GM23338 (cell line): Measurements from ENCODE around the gene SPN. TPM values are rescaled to one million over a fixed set of nuclear protein-coding genes. Genes with fewer than 3 reads are reported as not detected.

ENCODE experiments used
- ATAC-seq: fragments of 200-7000 bp; cut with Tn5 transposase; 3 replicates; pipeline ENCODE4 v1.9.1; 2020
- DNase-seq: peaks from one replicate; pipeline ENCODE4 v3.0.0-alpha.2; 2015; ENCODE audit warnings: low spot score
- H2AFZ ChIP-seq: fragments of 200-600 bp; sonication (generic); 2 replicates; pipeline ENCODE4 v1.8.0; 2016; ENCODE audit warnings: antibody characterized with exemption, mild to moderate bottlenecking, moderate library complexity
- H3F3A ChIP-seq: fragments of 200-600 bp; sonication (generic); replicated peaks from 2 replicates; pipeline ENCODE4 v1.8.0; 2017; ENCODE audit warnings: antibody characterized with exemption, mixed run types, low read depth
- H3K27ac ChIP-seq: fragments of 200-600 bp; sonication (generic); 2 replicates; pipeline ENCODE4 v1.6.1; 2016; ENCODE audit warnings: low read depth
- H3K27me3 ChIP-seq: fragments of 200-600 bp; sonication (generic); 2 replicates; pipeline ENCODE4 v1.8.0; 2016; ENCODE audit warnings: mild to moderate bottlenecking, mixed run types, moderate library complexity; ENCODE audit not compliant: insufficient read depth
- H3K36me3 ChIP-seq: fragments of 200-600 bp; sonication (generic); 2 replicates; pipeline ENCODE4 v1.8.0; 2016; ENCODE audit warnings: mild to moderate bottlenecking; ENCODE audit not compliant: insufficient read depth
- H3K4me1 ChIP-seq: fragments of 200-600 bp; sonication (generic); 2 replicates; pipeline ENCODE4 v1.8.0; 2016; ENCODE audit warnings: mild to moderate bottlenecking, moderate library complexity; ENCODE audit not compliant: insufficient read depth
- H3K4me2 ChIP-seq: fragments of 200-600 bp; sonication (generic); 2 replicates; pipeline ENCODE4 v1.7.1; 2017; ENCODE audit warnings: mixed run types
- H3K4me3 ChIP-seq: fragments of 200-600 bp; sonication (generic); 2 replicates; pipeline ENCODE4 v1.6.1; 2016; ENCODE audit warnings: mixed run types
- H3K79me2 ChIP-seq: fragments of 200-600 bp; sonication (generic); replicated peaks from 2 replicates; pipeline ENCODE4 v1.8.0; 2017; ENCODE audit warnings: mild to moderate bottlenecking; ENCODE audit not compliant: insufficient read depth
- H3K9me2 ChIP-seq: fragments of 200-600 bp; sonication (generic); 2 replicates; pipeline ENCODE4 v1.8.0; 2017; ENCODE audit not compliant: insufficient read depth
- H4K20me1 ChIP-seq: fragments of 200-600 bp; sonication (generic); replicated peaks from 2 replicates; pipeline ENCODE4 v1.8.0; 2017; ENCODE audit warnings: mild to moderate bottlenecking; ENCODE audit not compliant: insufficient read depth
- H3K27ac Mint-ChIP-seq: 2 replicates; pipeline ENCODE4 v1.8.0; 2020; ENCODE audit warnings: inconsistent platforms, mild to moderate bottlenecking, moderate library complexity, mixed read lengths
- H3K27me3 Mint-ChIP-seq: 3 replicates; pipeline ENCODE4 v1.8.0; 2022; ENCODE audit warnings: low read depth, mild to moderate bottlenecking, moderate library complexity, mixed read lengths, inconsistent platforms; ENCODE audit not compliant: insufficient read depth, poor library complexity
- H3K36me3 Mint-ChIP-seq: 3 replicates; pipeline ENCODE4 v1.8.0; 2021; ENCODE audit warnings: low read depth, mild to moderate bottlenecking, inconsistent platforms, moderate library complexity, mixed read lengths
- H3K4me1 Mint-ChIP-seq: 3 replicates; pipeline ENCODE4 v1.8.0; 2020; ENCODE audit warnings: mild to moderate bottlenecking, inconsistent platforms, mixed read lengths
- H3K4me3 Mint-ChIP-seq: 3 replicates; pipeline ENCODE4 v1.8.0; 2021; ENCODE audit warnings: moderate library complexity, mild to moderate bottlenecking, inconsistent platforms, mixed read lengths
- H3K9me3 Mint-ChIP-seq: 3 replicates; pipeline ENCODE4 v1.8.0; 2020; ENCODE audit warnings: moderate library complexity, mild to moderate bottlenecking, inconsistent platforms, mixed read lengths
- ETS1 ChIP-seq: IDR thresholded peaks from 2 replicates; pipeline ENCODE4 v1.6.1; 2016; ENCODE audit warnings: antibody characterized with exemption
- EZH2phosphoT487 ChIP-seq: fragments of 200-600 bp; sonication (generic); IDR thresholded peaks from one replicate; pipeline ENCODE4 v1.8.1; 2018; ENCODE audit warnings: antibody characterized with exemption; ENCODE audit not compliant: unreplicated experiment
- STAT1 ChIP-seq: IDR thresholded peaks from one replicate; pipeline ENCODE4 v1.6.1; 2016; ENCODE audit warnings: antibody characterized with exemption; ENCODE audit not compliant: unreplicated experiment
- ZNF331 ChIP-seq: fragments of 250-450 bp; sonication (Bioruptor Pico); IDR thresholded peaks from 2 replicates; pipeline ENCODE4 v1.5.0; 2020; ENCODE audit warnings: low read depth, mild to moderate bottlenecking, moderate library complexity
- polyA plus RNA-seq: library from polyadenylated mRNA; unstranded; fragments of >200 nt; fragmentation: Nextera tagmentation; extraction: Ambion mirVana; gene quantifications from 2 replicates; pipeline ENCODE4 v1.2.1, GENCODE V29; 2016
- total RNA-seq: library from RNA; depleted of rRNA; stranded (reverse); fragments of >200 nt; shearing (Covaris generic); gene quantifications from 2 replicates; pipeline ENCODE4 v1.2.3, GENCODE V29; 2014
- TF ChIP-seq, protein P1 (sequence below), 2 experiments: fragments of 200-600 bp in 1 of 2; sonication (generic) in 1 of 2; conservative IDR thresholded peaks; 2 replicates each; pipeline versions ENCODE4 v1.5.1 to v1.6.1; 2016 to 2017; ENCODE audit warnings: antibody characterized with exemption in 2 of 2, low read depth in 2 of 2, mild to moderate bottlenecking in 2 of 2, moderate library complexity in 1 of 2
- TF ChIP-seq, protein P2 (sequence below): fragments of 250-450 bp; sonication (Bioruptor Pico); IDR thresholded peaks from 2 replicates; pipeline ENCODE4 v1.5.0; 2020; ENCODE audit warnings: mild to moderate bottlenecking, moderate library complexity

The SPN gene
- total and polyA plus RNA-seq, 2 experiments from 2014 or later: 0.52 to 2.3 TPM

GRCh38 chr16:29680180-29680598, 17.1 kb downstream of the SPN start (continued):
- TF ChIP-seq, protein P1, sequence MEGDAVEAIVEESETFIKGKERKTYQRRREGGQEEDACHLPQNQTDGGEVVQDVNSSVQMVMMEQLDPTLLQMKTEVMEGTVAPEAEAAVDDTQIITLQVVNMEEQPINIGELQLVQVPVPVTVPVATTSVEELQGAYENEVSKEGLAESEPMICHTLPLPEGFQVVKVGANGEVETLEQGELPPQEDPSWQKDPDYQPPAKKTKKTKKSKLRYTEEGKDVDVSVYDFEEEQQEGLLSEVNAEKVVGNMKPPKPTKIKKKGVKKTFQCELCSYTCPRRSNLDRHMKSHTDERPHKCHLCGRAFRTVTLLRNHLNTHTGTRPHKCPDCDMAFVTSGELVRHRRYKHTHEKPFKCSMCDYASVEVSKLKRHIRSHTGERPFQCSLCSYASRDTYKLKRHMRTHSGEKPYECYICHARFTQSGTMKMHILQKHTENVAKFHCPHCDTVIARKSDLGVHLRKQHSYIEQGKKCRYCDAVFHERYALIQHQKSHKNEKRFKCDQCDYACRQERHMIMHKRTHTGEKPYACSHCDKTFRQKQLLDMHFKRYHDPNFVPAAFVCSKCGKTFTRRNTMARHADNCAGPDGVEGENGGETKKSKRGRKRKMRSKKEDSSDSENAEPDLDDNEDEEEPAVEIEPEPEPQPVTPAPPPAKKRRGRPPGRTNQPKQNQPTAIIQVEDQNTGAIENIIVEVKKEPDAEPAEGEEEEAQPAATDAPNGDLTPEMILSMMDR (conservative IDR thresholded peaks at IDR 0.05; ENCODE audit: low read depth in 2 of 2): no peak
- TF ChIP-seq ZNF331 (CRISPR knock-in tag): no peak
- TF ChIP-seq, protein P2, sequence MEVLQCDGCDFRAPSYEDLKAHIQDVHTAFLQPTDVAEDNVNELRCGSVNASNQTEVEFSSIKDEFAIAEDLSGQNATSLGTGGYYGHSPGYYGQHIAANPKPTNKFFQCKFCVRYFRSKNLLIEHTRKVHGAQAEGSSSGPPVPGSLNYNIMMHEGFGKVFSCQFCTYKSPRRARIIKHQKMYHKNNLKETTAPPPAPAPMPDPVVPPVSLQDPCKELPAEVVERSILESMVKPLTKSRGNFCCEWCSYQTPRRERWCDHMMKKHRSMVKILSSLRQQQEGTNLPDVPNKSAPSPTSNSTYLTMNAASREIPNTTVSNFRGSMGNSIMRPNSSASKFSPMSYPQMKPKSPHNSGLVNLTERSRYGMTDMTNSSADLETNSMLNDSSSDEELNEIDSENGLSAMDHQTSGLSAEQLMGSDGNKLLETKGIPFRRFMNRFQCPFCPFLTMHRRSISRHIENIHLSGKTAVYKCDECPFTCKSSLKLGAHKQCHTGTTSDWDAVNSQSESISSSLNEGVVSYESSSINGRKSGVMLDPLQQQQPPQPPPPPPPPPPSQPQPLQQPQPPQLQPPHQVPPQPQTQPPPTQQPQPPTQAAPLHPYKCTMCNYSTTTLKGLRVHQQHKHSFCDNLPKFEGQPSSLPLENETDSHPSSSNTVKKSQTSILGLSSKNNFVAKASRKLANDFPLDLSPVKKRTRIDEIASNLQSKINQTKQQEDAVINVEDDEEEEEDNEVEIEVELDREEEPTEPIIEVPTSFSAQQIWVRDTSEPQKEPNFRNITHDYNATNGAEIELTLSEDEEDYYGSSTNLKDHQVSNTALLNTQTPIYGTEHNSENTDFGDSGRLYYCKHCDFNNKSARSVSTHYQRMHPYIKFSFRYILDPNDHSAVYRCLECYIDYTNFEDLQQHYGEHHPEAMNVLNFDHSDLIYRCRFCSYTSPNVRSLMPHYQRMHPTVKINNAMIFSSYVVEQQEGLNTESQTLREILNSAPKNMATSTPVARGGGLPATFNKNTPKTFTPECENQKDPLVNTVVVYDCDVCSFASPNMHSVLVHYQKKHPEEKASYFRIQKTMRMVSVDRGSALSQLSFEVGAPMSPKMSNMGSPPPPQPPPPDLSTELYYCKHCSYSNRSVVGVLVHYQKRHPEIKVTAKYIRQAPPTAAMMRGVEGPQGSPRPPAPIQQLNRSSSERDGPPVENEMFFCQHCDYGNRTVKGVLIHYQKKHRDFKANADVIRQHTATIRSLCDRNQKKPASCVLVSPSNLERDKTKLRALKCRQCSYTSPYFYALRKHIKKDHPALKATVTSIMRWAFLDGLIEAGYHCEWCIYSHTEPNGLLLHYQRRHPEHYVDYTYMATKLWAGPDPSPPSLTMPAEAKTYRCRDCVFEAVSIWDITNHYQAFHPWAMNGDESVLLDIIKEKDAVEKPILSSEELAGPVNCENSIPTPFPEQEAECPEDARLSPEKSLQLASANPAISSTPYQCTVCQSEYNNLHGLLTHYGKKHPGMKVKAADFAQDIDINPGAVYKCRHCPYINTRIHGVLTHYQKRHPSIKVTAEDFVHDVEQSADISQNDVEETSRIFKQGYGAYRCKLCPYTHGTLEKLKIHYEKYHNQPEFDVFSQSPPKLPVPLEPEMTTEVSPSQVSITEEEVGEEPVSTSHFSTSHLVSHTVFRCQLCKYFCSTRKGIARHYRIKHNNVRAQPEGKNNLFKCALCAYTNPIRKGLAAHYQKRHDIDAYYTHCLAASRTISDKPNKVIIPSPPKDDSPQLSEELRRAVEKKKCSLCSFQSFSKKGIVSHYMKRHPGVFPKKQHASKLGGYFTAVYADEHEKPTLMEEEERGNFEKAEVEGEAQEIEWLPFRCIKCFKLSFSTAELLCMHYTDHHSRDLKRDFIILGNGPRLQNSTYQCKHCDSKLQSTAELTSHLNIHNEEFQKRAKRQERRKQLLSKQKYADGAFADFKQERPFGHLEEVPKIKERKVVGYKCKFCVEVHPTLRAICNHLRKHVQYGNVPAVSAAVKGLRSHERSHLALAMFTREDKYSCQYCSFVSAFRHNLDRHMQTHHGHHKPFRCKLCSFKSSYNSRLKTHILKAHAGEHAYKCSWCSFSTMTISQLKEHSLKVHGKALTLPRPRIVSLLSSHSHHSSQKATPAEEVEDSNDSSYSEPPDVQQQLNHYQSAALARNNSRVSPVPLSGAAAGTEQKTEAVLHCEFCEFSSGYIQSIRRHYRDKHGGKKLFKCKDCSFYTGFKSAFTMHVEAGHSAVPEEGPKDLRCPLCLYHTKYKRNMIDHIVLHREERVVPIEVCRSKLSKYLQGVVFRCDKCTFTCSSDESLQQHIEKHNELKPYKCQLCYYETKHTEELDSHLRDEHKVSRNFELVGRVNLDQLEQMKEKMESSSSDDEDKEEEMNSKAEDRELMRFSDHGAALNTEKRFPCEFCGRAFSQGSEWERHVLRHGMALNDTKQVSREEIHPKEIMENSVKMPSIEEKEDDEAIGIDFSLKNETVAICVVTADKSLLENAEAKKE (CRISPR knock-in tag): no peak

DNA sequence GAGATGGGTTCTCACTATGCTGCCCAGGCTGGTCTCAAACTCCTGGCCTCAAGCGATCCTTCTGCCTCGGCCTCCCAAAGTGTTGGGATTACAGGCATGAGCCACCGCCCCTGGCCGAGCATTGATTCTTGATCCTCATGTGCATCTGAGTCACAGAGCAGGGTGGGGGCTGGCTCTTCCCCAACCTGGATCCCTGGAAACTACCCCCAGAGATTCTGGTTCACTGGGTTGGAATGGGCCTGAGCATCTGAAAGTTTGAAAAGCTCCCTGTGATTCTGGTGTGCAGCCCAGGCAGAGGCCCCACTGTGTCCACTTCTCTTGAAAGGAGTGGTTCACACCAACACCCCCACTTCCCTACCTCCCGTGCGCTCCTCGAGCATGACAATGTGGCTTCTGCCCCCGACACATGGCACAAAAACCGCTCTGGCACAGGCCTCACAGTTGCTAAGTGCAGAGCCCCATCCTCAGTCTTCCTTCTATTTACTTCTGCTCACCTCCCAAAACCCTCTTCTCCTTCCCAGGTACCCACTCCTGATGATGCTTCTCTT, 20.6 kb downstream of the SPN start:
- H3K79me2 ChIP-seq: peaks cover 82% of the 10 kb centered on the region
- Mint-ChIP-seq H3K27ac (peak overlapping the region; percentile 24; the same call in 1 of the 2 replicates), H3K4me1 (peaks cover 35% of the 10 kb centered on the region)
- TF ChIP-seq ETS1 (no peak), EZH2phosphoT487 (no peak), STAT1 (no peak)

More for the DNA sequence above, 20.6 kb downstream of the SPN start:
- H3K4me2 ChIP-seq: no peak overlapping the region
- no peak for ATAC-seq
- no peaks in the 10 kb centered on the region; the same call in 1 of the 2 replicates for H3K36me3 ChIP-seq
- no peaks in the 10 kb centered on the region for H3K27me3 ChIP-seq
- peaks cover 4% of the 10 kb centered on the region; the same call in 2 of the 3 replicates for H3K9me3 Mint-ChIP-seq
- peaks cover 69% of the 10 kb centered on the region for H3K36me3 Mint-ChIP-seq
- H3K4me3 Mint-ChIP-seq: no peak overlapping the region; the same call in 2 of the 3 replicates
- no peak overlapping the region for H3K27ac ChIP-seq
- H3K27me3 Mint-ChIP-seq: peaks cover 22% of the 10 kb centered on the region
- 0 out of 2 replicates have a peak, but pooled peaks cover 11% of the 10 kb centered on the region for H3F3A ChIP-seq
- H3K4me3 ChIP-seq: no peak overlapping the region
- H3K4me1 ChIP-seq: peaks cover 39% of the 10 kb centered on the region
- H3K9me2 ChIP-seq: no peaks in the 10 kb centered on the region
- peaks cover 9% of the 10 kb centered on the region; the same call in 1 of the 2 replicates for H4K20me1 ChIP-seq
- no peak overlapping the region for H2AFZ ChIP-seq
- DNase-seq: no peak
